ENCODE measurements around the gene CDHR1.
A peak's percentile ranks its signal among the peaks of the same experiment; 100 is the strongest.

CDHR1 gene

DNA sequence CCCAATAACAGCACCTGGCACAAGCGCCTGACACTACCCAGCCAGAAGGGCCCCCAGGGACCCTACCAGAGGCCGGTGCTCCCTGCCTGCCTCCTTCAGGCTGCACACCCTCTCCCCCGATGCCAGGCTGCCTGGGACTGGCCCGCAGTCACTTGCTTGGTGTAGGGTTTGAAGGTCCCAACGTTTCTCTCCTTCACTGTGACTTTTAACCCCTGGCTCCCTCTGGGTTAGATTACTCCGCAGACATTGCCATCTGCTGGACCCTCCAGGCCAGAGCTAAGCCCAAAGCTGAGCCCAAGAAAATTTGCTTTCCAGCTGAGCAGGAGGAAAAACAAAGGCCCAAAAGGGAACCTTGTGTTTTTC, 6.9 kb downstream of the CDHR1 start:
- no peak for DNase-seq

DNA sequence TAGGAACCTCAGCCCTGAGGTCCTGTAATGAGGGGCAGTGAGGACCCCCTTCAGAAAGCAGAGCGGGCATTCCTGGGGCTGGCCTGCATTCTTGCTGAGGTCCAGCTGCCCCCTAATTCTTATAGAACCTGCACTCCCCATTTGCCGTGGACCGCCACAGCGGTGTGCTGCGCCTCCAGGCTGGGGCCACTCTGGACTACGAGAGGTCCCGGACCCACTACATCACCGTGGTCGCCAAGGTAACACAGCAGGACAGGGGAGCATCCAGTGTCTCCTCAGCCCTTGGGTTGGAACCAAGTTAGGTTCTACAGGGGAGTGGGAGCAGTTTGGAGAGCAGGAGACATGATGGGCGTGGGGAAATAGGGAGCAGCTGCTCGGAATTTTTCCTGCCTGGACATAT, 7.3 kb downstream of the CDHR1 start:
- DNase-seq = no peak

DNA sequence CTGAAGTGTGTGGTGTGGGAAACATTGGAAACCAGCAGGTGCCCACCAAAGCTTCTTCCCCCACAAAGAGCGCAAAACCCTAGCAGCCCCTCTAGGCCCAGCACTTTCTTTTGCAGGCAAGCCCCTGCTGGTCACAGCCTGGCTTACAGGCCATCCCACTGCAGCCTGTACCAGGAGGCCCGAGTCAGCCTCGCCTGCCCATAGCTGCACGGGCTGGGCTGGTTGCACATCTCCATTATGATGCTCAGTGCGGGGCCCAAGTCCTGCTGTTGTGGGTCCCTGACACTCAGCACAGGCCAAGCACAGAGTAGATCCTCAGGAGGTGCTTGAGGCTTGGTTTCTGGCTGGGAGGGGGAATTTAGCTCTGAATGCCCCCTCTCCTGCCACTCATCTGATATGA, 8.0 kb downstream of the CDHR1 start:
- DNase-seq = no peak

- no peak for DNase-seq
Measured at GRCh38 chr10:84204122-84204521, 9.8 kb downstream of the CDHR1 start.

GRCh38 chr10:84204610-84205009, 10.3 kb downstream of the CDHR1 start:
- no peak for DNase-seq

GRCh38 chr10:84205049-84205852, 10.9 kb downstream of the CDHR1 start:
- DNase-seq = peak; percentile 66

GRCh38 chr10:84205853-84206525, 11.7 kb downstream of the CDHR1 start:
- DNase-seq = no peak

DNA sequence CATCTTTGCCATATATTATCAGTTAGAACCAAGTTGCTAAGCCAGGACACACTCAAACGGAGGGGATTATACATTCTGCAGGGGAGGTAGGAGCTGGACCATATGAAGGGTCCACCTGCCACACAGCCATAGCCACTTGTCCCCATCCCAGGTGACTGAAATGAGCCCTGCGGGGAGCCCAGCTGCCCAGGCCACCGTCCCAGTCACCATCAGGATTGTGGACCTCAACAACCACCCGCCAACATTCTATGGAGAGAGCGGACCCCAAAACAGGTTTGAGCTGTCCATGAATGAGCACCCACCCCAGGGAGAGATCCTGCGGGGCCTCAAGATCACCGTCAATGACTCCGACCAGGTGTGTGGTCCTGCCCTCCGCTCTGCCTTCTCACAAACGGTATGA, 13.7 kb downstream of the CDHR1 start:
- no peak for DNase-seq

DNA sequence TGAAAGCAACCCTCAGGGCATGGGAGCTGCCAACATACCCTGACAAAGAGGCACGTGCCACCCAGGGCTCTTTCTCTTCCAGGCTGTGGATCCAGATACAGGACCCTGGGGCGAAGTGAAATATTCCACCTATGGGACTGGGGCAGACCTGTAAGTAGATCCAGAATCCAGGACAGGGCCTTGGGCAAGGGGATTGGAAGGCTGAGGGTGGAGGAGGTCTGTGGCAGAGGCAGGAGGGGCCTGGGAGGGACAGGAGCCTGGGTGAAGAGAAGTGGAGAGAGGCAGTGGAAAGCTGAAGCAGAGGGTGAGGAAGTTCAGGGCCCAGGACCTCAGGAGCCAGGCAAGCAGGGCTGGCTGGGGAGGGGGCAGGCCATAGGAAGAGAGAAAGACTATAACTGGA, 17.2 kb downstream of the CDHR1 start:
- DNase-seq = no peak

DNA sequence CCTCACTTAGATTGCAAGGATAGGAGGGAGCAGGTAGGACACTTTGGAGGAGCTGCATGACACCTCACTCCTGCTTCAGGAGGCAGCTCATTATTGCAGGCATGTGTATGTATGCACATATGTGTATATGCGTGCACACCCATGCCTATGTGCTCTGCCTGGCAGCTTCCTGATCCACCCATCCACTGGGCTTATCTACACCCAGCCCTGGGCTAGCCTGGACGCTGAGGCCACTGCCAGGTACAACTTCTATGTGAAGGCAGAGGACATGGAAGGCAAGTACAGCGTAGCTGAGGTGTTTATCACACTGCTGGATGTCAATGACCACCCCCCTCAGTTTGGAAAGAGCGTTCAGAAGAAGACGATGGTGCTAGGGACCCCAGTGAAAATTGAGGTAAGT, 17.7 kb downstream of the CDHR1 start:
- DNase-seq = no peak

- DNase-seq = no peak
Measured at GRCh38 chr10:84213076-84213475, 18.7 kb downstream of the CDHR1 start.

- no peak for DNase-seq
Measured at GRCh38 chr10:84214046-84214572, 19.8 kb downstream of the CDHR1 start.

- peak; percentile 71 for DNase-seq
Measured at GRCh38 chr10:84214612-84215235, 20.4 kb downstream of the CDHR1 start.

GRCh38 chr10:84216834-84217233, 22.5 kb downstream of the CDHR1 start:
- no peak for DNase-seq

DNA sequence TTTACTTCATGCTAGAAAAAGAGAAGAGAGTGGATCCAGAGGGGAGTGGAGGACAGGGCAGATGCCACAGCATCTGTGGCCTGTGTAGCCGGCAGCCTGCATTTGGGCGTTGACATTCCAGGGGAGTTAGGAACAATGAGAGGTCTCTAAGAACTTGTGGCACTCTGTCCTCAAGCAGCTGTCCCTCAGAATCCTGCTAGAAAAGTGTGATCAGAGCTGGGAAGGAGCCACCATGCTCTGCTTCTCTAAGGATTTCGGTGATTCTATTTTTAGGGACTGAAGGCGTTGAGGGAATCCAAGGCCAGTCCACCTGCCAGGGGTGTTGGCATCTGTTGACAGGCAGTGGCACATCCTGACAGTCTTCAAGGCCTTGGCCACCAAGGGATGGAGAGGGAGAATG, 23.4 kb downstream of the CDHR1 start:
- no peak for DNase-seq

- DNase-seq = no peak
Measured at GRCh38 chr10:84221916-84222315, 27.6 kb downstream of the CDHR1 start.

- DNase-seq = no peak
Measured at GRCh38 chr10:84224411-84225028, 30.2 kb downstream of the CDHR1 start.

DNA sequence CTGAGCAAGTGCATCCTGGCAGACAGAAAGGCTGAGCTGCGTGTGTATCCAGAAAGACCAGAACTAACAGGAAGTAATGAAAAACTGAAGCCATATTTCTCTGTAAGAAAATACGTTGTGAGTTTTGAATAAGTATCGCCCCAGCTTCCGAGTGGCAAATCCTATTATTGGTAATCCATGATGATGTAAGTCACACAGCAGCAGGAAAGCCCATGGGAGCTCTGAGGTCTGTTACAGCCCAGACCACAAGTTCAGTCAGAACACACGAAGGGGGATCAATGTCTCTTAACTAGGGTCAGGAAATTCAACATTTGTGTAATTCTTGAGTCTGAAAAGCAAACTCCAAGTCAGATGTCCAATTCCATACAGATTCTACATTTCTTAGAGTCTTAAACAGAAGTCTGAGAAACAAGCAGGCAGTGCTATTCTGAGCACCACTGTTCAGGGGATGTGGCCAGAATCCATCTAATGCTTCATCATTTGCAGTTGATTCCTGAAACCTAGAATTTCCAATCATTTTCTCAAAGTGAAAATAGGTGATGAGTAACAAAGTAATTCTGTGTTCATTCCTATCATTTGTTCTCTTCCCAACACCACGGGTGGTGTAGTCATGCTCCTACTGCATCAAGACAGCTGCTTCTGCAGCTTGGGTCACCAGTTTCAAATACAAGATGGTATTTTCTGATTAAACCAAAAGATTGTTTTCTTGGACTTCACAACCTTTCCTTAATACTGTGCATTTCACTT, 31.3 kb downstream of the CDHR1 start, which contains the start of gene LRIT2:
LRIT2 (minus strand) TSS at position 118 of the 747 bp plus-strand sequence; CDS start at position 94, 24 bp downstream.
- DNase-seq = no peak

- no peak for DNase-seq
Measured at GRCh38 chr10:84226616-84227015, 32.3 kb downstream of the CDHR1 start.

- no peak for DNase-seq
Measured at GRCh38 chr10:84227810-84228209, 33.5 kb downstream of the CDHR1 start.

DNA sequence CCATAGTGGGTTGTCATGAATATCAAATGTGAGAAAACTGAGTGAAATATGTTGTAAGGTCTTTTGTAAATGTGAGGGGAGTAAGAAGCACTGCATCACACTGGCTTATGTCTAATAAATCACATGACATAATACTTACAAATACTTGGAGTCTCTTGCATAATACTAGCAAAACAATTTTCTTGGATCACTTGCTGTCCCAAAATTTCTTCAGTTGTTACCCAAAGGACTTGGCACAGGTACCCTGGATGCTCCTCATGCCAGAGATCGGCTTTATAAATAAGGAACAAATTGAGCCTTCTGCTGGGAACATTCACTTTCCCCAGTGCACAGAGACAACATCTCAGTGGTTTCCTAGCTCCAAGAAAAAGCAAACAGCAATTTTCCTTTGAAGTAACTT, 36.0 kb downstream of the CDHR1 start:
- no peak for DNase-seq

DNA sequence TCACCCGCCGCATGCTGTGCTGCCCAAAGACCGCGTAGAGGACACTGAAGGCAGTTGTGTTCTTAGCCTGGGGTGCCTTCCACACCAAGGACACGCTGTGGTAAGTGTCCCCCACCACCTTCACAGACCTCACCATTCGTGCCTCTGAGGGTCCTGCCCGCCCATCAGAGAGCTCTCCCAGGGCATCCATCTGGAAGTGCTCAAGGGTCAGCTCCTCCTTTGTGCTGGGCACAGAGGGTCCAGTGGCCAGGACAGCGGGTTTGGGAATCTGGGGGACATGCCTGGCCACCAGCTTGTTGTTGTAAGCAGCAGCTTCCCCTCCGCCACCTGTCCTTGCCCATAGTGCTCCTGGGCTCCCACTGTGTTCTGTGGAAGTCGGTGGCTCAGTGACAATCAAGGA, 38.0 kb downstream of the CDHR1 start:
- no peak for DNase-seq

DNA sequence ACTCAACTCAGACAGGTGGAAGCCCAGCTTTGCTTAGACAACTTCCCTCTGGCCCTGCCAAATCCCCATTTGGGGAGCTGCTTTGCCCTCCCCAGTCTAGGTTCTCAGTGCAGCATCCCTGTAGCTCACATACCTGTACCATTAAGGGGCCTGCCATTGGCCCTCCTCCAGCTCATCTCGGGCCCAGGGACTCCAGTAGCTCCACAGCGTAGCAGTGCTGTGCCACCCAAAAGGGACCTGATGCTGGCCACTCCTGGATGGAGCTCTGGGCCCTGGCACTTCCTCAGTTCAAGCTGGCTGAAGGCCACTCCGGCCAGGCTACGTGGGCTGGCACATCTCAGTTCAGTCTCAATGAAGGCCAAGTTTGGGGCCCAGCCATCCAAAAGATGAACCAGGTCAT, 39.6 kb downstream of the CDHR1 start:
- no peak for DNase-seq

Measured in activated CD4-positive, alpha-beta T cell treated with anti-CD3 and anti-CD28 coated beads, Interleukin-2, Interleukin-6, amounts not matched to agents 100 ng/mL and 50 ng/mL, durations not matched to agents 16 hours and 8 hours (primary cell).